ENCODE data around the gene TAAR6.
"Not testable (repeated sequence)": the region's sequence is repeated elsewhere in the genome, so short reads cannot be mapped to it uniquely, and the experiment has no call there.

The TAAR6 gene

GRCh38 chr6:132570221-132570777 lies at the start of gene TAAR6:
TAAR6 (plus strand) TSS chr6:132570322; CDS start chr6:132570322, 0 bp downstream.
- DNase-seq: no peak

DNA sequence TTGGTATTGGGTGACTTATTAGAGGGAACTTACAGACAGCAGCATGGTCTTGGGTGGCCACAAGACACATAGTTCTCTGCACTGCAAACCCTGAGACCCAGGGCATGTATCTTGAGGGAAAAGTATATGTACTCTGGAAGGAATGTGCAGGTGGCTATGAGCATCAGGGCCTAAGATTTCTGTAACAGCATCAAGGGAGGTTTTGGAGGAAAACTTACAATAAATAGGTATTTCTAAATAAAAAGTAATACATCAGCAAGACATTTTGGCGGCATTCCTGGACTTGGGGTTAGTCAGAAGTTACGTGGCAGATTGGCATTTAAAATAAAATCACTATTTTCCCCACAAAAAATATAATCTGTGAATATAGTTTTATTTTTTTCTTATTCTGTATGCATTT lies 49.2 kb upstream of the TAAR6 start:
- no peak for DNase-seq

GRCh38 chr6:132524646-132525045 lies 45.5 kb upstream of the TAAR6 start:
- DNase-seq: no peak

GRCh38 chr6:132525866-132526265 lies 44.3 kb upstream of the TAAR6 start:
- DNase-seq: no peak

- no peak for DNase-seq
Measured at GRCh38 chr6:132526461-132526860, 43.7 kb upstream of the TAAR6 start.

DNA sequence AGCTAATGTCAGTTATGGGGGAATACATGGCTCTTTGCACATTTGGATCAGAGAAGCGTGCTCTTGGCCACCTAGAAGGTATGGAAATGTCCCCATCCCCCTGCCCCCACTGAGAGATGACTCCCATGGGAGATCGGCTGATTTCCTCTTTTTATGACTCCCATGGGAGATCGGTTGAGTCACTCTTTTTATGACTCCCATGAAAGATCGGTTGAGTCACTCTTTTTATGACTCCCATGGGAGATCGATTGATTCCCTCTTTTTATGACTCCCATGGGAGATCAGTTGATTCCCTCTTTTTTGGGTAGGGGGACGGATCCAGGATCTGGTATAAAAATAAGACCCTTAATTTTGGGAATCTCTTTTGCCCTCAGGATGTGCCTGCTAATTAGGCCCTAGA lies 42.3 kb upstream of the TAAR6 start:
- no peak for DNase-seq

DNA sequence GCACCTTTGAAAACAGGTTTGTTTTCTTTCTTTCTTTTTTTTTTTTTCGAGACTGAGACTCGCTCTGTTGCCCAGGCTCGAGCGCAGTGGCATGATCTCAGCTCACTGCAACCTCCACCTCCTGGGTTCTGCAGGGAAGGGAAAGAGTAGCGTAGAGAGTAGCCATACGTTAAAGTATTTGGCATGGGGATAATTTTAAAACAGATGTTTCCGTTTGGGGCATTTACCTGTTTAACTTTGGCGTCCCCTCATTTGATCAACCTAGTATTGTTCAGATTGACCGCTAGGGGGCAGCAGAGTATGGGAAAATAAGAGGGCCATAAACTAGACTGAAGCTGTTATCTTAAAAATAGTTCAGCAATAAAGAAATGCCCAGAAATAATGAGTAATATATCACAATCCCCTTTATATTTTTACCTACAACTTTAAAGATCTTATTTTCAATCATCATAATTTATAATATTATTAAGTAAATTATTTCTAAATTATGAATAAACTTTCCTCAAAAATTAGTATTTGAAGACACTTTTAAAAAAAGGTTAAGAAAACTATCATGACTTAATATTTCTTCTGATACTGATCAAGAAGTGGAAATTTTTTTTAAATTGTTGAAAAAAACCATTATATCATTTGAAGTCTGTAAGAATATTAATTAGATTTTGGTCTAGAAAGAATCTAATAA lies 39.7 kb upstream of the TAAR6 start:
- DNase-seq: peak; percentile 63

DNA sequence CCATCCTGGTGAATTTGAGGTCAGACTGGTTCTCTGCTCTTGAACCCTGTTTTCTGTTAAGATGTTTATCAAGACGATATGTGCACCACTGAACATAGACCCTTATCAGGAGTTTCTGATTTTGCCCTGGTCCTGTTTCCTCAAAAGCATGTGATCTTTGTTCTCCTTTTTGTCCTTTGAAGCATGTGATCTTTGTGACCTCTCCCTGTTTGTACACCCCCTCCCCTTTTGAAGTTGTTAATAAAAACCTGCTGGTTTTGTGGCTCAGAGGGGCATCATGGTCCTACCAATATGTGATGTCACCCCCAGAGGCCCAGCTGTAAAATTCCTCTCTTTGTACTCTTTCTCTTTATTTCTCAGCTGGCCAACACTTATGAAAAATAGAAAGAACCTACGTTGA lies 35.6 kb upstream of the TAAR6 start:
- not testable (repeated sequence) for DNase-seq

DNA sequence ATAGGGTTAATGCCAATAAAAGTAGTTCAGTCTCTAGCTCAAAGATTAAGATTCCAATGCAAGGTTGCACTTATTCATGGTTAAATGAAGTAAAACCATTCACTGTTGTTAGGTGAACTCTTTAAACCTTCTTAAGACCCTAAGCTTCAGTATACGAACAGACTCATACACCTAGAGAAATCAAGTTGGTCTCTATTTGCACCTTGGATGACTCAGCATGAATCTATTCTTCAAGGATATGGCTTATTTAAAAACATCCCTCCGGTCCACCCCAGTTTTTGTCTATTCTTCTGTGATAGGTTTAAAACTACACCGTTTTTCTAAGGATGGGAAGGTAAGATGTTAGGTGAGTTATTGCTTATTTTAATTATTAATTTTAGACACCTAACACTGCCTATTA lies 33.0 kb upstream of the TAAR6 start:
- no peak for DNase-seq

- no peak for DNase-seq
Measured at GRCh38 chr6:132537977-132538376, 32.1 kb upstream of the TAAR6 start, which contains the start of gene TAAR9. TAAR9 (plus strand) TSS chr6:132538277; CDS start chr6:132538290, 13 bp downstream.

- no peak for DNase-seq
Measured at GRCh38 chr6:132544826-132545225, 25.3 kb upstream of the TAAR6 start.

DNA sequence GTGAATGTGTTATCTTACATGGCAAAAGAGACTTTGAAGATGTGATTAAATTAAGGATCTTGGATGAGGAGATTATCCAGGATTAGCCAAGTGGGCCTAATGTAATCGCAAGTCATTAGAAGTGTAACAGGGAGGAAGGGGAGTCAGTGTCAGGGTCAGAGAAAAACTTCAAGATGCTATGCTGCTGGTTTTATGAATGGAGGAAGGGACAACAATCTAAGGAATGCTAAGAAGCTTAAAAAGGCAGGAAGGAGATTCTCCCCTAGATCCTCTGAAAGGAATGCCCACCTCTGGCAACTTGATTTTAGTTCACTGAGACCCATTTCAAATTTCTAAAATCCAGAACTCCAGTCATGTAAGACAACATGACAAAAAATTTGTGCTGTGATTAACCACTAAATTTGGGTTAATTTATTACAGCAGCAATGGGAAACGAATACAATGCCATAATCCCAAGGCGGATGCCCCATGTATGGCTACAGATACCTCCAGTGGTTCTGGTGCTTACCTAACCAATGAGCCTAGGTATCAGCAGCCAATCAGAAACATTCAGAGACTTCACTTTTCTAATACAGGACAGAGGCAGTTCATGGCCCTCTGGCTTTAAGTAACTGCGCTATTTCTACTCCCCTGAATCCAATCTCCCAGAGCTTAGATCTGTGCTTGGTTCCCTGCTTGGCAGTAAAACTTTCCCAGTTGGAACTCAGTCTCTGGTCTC lies 21.2 kb upstream of the TAAR6 start:
- no peak for DNase-seq

DNA sequence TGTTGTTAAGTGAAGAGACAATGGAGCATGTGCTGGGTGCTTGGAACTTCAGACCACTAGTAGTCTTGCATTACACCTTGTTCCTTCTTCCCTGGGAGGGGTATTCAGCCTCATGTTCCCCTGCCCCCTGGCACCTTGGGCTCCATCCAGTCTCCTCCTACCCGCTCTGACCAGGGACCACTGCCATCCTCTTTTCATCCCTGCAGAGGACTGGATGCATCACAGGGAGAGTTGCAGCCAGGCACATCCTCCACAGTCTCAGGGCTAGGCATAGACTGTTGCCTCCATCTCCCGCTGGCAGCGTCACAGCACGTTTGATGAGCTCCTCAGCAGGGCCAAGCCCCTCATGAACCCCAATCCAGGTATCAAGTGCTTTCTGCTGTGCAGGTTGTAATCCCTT lies 18.9 kb upstream of the TAAR6 start:
- DNase-seq: no peak

- no peak for DNase-seq
Measured at GRCh38 chr6:132552372-132552771, 17.8 kb upstream of the TAAR6 start, which contains the start of gene TAAR8. TAAR8 (plus strand) TSS chr6:132552672; CDS start chr6:132552693, 21 bp downstream.

GRCh38 chr6:132560087-132560486 lies 10.0 kb upstream of the TAAR6 start:
- DNase-seq: not testable (repeated sequence)

GRCh38 chr6:132566404-132566803 lies 3.7 kb upstream of the TAAR6 start:
- DNase-seq: no peak

DNA sequence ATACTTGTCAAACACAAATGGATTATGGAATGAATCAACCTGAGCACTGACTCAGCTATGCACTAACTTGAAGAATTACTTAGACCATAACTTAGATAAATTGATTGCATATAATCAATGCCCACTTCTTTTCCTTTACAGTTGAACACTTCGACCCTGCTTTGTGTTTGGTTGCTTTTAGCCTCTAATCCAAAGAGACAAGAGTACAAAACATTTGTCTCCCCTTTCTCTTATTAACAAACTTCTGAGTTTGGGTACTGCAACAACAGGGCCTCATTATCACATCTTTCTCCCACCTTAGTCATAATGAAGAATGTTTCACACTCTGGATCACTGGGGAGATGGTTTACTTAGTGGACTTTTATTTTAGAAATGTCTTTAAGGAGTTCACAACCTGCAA lies 2.6 kb upstream of the TAAR6 start:
- DNase-seq: no peak

DNA sequence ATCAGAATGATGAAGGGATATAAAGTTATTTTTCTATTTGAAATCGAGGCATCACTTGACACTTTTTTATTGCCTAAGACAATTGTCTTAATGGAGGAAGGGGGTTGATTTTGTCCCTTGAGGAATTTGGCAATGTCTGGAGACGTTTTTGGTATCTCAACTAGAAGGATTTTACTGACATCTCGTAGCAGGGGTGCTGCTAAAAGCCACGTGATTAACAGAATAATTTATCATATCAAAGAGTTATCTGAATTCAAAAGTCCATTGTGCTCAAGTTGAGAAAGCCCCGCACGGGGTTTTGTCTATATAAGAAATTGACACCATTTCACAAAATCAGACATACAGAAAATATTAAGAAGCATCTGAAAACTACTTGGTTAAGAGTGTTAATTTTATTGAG lies 1.5 kb upstream of the TAAR6 start:
- no peak for DNase-seq

DNA sequence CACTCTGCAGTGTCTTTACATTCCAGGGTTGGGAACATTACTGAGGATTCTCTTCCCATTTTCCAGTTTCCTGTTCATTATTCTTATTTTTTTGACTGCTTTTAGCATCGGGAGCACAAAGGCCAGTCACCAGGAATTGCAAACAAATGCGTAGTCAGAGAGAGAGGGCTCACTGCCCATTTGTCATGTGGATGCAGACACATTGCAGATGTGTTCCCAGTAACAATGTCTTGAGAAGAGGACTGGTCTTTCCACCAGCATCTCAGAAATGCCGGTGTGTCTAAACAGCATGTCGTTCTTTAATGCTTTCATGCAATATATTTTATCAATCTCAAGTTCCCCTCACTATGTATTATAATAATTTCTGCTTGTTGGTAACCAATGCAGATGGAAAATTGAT lies 952 bp upstream of the TAAR6 start:
- no peak for DNase-seq

GRCh38 chr6:132571774-132572173 lies 1.7 kb downstream of the TAAR6 start:
- no peak for DNase-seq

DNA sequence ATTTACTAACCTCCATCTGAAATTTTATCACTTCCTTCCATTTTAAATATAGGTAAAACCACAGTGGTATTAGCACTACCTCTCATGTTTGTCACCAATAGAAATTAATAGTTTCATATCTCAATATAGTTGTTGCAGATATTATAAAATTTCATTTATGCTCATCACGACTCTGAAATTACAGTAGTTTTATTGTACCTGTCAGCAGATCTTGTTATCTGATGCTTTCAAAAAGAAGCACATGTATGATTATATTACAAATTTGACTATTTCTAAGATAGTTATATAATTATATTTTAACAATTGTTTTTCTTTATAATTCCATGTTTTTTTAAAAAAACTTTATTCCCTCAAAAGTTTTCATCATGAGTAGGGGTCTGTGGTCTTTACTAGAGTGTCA lies 14.6 kb downstream of the TAAR6 start:
- DNase-seq: no peak

DNA sequence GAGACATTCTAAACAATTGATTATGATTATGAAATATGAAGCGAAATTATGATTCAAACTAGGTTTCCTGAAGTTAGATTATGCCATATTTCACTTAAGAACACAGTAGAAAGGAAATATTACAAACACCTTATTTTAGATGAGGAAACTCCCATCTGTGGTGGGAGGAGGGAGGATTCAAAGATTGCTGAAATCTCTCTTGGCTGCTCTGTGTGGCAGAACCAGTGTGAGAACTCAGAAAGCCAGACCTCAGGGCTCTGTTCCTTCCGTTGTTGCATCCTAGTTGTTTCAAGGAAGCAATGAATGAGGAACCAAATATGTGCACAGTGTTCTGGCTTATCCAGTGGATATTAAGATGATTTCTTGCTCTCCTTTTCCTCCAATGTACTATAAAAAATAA lies 17.3 kb downstream of the TAAR6 start:
- DNase-seq: no peak

GRCh38 chr6:132589454-132589853 lies 19.3 kb downstream of the TAAR6 start, which contains the start of gene TAAR5:
TAAR5 (minus strand) TSS chr6:132589741; CDS start chr6:132589686, 55 bp downstream.
- no peak for DNase-seq

- no peak for DNase-seq
Measured at GRCh38 chr6:132590362-132590761, 20.2 kb downstream of the TAAR6 start.
